ENCODE data around the gene SLC25A22.
A peak's percentile ranks its signal among the peaks of the same experiment; 100 is the strongest.

SLC25A22 gene

DNA sequence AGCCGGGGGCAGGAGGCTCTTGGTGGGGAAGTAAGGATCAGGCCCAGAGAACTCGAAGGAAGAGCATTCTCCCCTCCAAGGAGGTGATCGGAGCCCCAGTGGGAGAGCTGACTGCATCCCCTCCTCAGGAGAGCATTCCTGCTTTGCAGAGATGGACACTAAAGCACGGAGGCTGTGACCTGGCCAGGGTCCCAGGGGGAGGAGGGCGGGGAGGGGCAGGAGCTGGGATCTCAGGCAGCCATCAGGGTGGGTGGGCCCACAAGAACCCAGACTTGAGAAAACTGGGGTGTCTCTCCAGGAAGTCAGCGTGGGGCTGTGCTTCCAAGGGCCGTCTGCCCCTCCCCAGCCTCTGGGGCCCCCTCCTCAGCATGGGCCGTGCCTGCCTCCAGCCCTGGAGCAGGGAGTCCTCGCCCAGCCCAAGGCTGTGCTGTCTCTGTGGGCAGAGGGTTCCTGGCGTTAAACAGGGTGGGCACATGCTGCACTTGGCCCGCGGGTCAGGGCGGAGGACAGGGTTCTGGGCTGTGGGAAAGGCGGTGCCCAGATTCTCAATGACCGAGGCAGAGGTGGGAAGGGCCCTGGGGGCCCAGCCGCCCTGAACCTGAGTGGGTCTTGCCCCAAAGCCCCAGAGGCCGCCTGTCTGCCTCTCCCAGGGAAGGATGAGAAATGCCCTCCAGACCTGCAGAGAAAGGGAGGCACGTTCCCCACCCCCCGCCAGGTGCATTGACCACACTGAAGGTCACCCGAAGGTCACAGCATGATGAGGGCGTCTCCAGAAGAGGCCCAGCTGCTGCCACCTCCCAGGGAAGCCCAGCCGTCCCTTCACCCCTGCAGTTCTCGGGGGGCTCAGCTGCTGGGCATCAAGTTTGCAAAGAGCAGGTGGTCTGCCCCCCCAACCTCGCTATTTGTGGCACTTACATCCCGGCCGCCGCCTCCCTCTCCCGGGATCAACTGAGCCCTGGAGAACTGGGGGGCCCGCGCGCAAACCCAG lies 8.8 kb downstream of the SLC25A22 start:
- no peak for DNase-seq (ENCODE audit: low spot score)

GRCh38 chr11:788009-788640 lies 10.0 kb downstream of the SLC25A22 start:
- DNase-seq (ENCODE audit: low spot score) = no peak

DNA sequence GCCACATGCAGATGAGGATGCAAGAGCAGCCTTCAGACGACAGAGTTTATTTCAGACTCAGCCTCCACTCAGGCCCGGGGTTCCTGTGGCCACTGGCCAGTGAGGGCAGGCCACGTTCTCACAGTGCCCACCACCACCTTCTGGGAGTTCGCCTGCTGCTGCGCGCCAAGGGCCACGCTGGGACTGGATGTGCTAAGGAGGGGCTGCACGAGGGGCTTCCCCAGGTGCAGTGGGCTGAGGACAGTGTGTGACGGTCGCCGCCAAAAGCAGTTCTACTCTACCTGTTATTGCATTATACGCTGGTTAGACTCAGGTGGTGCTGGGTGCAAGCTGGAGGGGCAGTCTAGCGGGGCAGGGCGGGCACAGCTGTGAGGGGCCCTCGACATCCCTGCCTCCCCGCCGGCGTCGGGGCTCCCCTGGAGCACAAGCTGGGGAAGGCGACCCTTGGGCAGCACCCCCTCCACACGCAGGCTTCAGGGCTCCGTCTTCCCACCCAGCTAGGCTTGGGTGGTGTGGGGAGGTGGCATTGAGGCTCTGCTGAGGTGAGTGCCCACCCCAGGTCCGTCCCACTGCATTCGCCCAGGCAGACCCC lies 10.9 kb downstream of the SLC25A22 start:
- DNase-seq (ENCODE audit: low spot score) = no peak

- DNase-seq (ENCODE audit: low spot score) = no peak
Measured at GRCh38 chr11:786235-787083, 11.6 kb downstream of the SLC25A22 start.

GRCh38 chr11:783581-784015 lies 14.5 kb downstream of the SLC25A22 start:
- DNase-seq (ENCODE audit: low spot score) = peak; percentile 88

GRCh38 chr11:782264-783174 lies 15.6 kb downstream of the SLC25A22 start:
- DNase-seq (ENCODE audit: low spot score) = no peak

DNA sequence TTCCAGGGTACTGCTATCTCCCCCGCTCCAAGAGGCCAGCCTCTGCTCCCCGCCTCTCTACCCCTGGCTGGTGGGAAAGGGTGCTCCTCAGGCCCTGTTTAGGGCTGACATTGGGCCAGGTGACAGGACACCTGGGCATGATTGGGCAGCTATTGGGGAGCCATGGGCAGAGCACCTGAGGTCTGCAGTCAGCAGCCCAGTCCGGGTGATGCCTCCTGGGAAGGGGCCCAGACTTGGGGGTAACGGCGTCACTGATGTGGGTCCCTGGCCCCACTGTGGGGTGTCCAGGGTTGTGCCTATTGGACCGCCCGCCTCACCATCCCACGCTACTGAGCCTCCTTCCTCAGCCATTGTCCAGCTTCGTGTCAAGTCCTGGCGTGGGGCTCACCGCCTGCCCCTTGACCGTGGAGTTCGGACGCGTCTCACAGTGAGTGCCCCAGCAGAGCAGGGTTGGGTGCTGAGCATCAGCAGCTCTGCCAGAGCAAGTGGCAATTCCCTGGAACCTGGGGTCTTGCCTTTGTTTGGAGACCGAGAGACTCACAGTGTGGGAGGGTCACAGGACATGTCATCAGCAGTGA lies 18.0 kb downstream of the SLC25A22 start:
- DNase-seq (ENCODE audit: low spot score) = no peak

DNA sequence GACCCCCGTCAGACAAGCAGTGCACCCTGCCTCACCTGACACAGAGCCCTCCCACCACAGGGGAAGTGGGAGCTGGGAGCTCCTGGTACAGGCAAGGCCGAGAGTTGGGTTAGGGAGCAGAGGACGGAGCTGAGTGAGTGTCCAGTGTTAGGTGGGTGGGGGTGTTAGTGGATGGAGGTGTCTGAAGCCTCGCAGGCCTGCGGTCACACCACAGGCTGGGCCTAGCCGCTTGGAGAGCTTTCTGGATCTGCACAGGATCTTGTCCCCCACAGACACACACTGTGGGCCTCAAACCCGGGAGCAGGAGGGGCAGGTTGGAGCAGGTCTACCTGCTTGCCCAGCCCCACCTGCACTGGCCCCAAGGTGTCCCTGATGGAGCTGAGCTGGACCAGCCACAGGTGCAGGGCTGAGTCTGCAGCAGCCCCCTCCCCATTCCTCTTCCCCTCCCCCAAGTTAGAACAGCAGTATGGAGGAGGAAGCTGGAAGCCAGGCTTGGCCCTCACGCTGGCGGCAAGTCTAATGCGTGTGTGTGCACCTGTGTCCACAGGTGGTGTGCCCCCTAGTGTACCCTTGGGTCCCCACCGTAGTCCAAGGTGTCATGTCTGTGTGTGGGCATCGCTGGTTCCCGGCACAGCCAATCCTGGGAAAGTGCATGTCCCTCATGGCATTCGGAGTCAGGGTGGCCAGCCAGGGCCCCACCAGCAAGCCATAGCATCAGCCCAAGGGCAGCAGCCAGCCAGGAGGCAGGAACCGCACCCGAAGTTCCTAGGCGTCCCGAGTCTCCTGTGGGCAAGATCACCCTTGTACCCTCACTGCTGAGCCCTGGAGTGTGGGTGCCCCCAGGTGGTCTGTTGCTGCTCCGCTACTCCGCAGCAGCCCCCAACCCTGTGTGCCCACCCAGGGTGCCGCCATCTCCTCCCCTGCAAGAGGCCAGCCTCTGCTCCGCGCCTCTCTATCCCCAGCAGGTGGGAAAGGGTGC lies 18.8 kb downstream of the SLC25A22 start:
- no peak for DNase-seq (ENCODE audit: low spot score)

- peak; percentile 100 for DNase-seq (ENCODE audit: low spot score)
Measured at GRCh38 chr11:777288-778255, 20.5 kb downstream of the SLC25A22 start, which contains the start of gene GATD1. Gene GATD1, minus strand, starts transcription at chr11:777487. Its CDS starts 25 bp downstream, at chr11:777462.

GRCh38 chr11:776561-777287 lies 21.4 kb downstream of the SLC25A22 start:
- no peak for DNase-seq (ENCODE audit: low spot score)

DNA sequence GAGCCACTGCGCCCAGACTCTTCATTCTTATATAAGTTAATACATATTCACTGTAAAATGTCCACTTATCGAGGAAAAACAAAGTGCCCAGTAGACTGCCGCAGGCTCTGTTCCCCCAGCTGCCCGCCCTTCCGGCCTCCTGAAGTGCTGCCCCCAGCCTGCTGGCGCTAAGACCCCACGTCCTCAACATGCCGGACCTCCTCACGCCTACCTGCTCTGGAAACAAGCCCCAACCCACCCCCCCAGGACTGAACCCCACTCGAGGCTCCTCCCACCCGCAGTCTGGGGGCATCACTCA lies 21.9 kb downstream of the SLC25A22 start:
- no peak for DNase-seq (ENCODE audit: low spot score)

- peak; percentile 53 for DNase-seq (ENCODE audit: low spot score)
Measured at GRCh38 chr11:774873-775592, 23.0 kb downstream of the SLC25A22 start.

- no peak for DNase-seq (ENCODE audit: low spot score)
Measured at GRCh38 chr11:773830-774229, 24.3 kb downstream of the SLC25A22 start.

GRCh38 chr11:773425-773824 lies 24.7 kb downstream of the SLC25A22 start:
- no peak for DNase-seq (ENCODE audit: low spot score)

DNA sequence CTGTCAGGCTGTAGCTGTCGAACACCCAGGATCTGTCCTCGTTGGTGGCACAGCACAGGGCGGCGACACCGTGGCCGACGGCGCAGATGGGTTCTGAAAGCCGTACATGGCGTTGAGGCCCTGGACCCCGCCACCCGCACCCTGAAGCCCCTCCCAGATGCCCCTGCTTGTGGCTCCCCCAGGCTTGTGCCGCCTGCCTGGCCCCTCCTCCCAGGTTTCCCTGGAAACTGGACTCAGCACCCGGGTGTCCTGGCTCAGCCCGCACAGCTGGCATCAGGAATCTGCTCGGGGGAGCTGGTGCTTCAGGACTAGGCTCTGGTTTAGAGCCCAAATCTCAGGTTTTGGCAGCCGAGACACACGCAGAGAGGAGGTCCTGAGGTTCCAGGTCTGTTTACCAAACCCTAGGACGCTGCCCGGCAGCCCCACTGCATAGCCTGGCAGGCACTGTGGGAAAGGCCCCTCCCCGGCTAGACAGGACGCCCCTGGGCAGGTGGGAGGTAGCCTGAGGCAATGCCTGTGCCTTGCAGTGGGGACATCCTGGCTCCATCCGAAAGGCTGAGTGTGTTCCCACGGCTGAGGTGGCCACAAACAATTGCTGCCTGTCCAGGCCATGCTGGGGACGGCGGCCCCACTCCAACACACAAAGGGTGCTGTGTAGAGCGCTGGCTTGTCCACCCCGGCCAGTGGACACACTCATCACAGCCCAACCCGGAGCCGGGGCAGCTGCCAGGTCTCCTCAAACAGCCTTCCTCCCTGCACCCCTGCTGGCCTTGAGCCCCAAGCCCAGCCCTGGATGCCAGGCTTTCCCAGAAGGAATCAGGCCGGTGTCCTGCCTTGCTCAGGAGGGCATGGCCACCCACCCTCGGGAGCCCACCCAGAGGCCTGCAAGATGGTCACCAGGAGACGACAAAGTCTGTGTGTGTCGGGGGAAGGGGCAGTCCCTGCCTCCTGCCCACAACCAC lies 25.4 kb downstream of the SLC25A22 start:
- DNase-seq (ENCODE audit: low spot score) = no peak

Measured in GM03348 (cell line).